Trophoblast cell (in vitro differentiated cells and primary cell): ENCODE data around the gene UVSSA. TPM values are rescaled to one million over a fixed set of nuclear protein-coding genes. Genes with fewer than 3 reads are reported as not detected.

Experiments used
- DNase-seq, 2 donors: peaks; one replicate each; pipeline ENCODE4 v3.0.0-alpha.2; 2016
- H2AFZ ChIP-seq: 2 replicates; pipeline ENCODE4 v1.6.1; 2013; ENCODE audit warnings: low read length, moderate library complexity, mild to moderate bottlenecking; ENCODE audit not compliant: insufficient read depth, poor library complexity
- H2AK5ac ChIP-seq: 2 replicates; pipeline ENCODE4 v1.6.1; 2013; ENCODE audit warnings: mild to moderate bottlenecking, low read length
- H2BK120ac ChIP-seq: 2 replicates; pipeline ENCODE4 v1.6.1; 2013; ENCODE audit warnings: low read length, mild to moderate bottlenecking, moderate library complexity; ENCODE audit not compliant: insufficient read depth, poor library complexity
- H2BK12ac ChIP-seq: 2 replicates; pipeline ENCODE4 v1.6.1; 2013; ENCODE audit warnings: mild to moderate bottlenecking, low read length, moderate library complexity
- H2BK5ac ChIP-seq: 2 replicates; pipeline ENCODE4 v1.6.1; 2013; ENCODE audit warnings: low read length, low read depth, moderate library complexity, mild to moderate bottlenecking; ENCODE audit not compliant: poor library complexity
- H3K14ac ChIP-seq: 2 replicates; pipeline ENCODE4 v1.6.1; 2013; ENCODE audit warnings: mild to moderate bottlenecking, low read length
- H3K18ac ChIP-seq: 2 replicates; pipeline ENCODE4 v1.6.1; 2013; ENCODE audit warnings: mild to moderate bottlenecking, low read length
- H3K23ac ChIP-seq: 2 replicates; pipeline ENCODE4 v1.6.1; 2013; ENCODE audit warnings: low read length
- H3K27ac ChIP-seq: 2 replicates; pipeline ENCODE4 v1.5.1; 2013; ENCODE audit warnings: low read depth, mild to moderate bottlenecking, inconsistent platforms, low read length, moderate library complexity
- H3K27me3 ChIP-seq: 2 replicates; pipeline ENCODE4 v1.6.1; 2013; ENCODE audit warnings: inconsistent platforms, mild to moderate bottlenecking, low read length, moderate library complexity; ENCODE audit not compliant: insufficient read depth
- H3K36me3 ChIP-seq, 2 experiments: 1 replicate in 1 of 2; 2 replicates in 1 of 2; pipeline ENCODE4 v1.6.1; 2013; ENCODE audit warnings: low read length in 2 of 2, mild to moderate bottlenecking in 2 of 2, moderate library complexity in 1 of 2; ENCODE audit not compliant: insufficient read depth in 2 of 2, control insufficient read depth in 1 of 2
- H3K4ac ChIP-seq: 2 replicates; pipeline ENCODE4 v1.6.1; 2013; ENCODE audit warnings: low read depth, mild to moderate bottlenecking, low read length, moderate library complexity
- H3K4me1 ChIP-seq, 2 experiments: 1 replicate in 1 of 2; 2 replicates in 1 of 2; pipeline ENCODE4 v1.6.1; 2013; ENCODE audit warnings: low read length in 2 of 2, mild to moderate bottlenecking in 2 of 2, moderate library complexity in 1 of 2; ENCODE audit not compliant: insufficient read depth in 2 of 2, control insufficient read depth in 1 of 2
- H3K4me2 ChIP-seq: 2 replicates; pipeline ENCODE4 v1.6.1; 2013; ENCODE audit warnings: inconsistent platforms, mild to moderate bottlenecking, low read length, moderate library complexity
- H3K4me3 ChIP-seq: 2 replicates; pipeline ENCODE4 v1.5.1; 2013; ENCODE audit warnings: mild to moderate bottlenecking, low read depth, low read length, inconsistent platforms
- H3K79me1 ChIP-seq: one replicate; pipeline ENCODE4 v1.6.1; 2013; ENCODE audit warnings: low read length
- H3K79me2 ChIP-seq: 2 replicates; pipeline ENCODE4 v1.6.1; 2013; ENCODE audit warnings: low read length, mild to moderate bottlenecking; ENCODE audit not compliant: control insufficient read depth, insufficient read depth, poor library complexity
- H3K9ac ChIP-seq: 2 replicates; pipeline ENCODE4 v1.6.1; 2013; ENCODE audit warnings: mild to moderate bottlenecking, low read length
- H3K9me3 ChIP-seq: 2 replicates; pipeline ENCODE4 v1.6.1; 2013; ENCODE audit warnings: low read depth, mild to moderate bottlenecking, control low read depth, inconsistent platforms, low read length; ENCODE audit not compliant: insufficient read depth
- H4K12ac ChIP-seq: 2 replicates; pipeline ENCODE4 v1.6.1; 2013; ENCODE audit warnings: low read depth, mild to moderate bottlenecking, low read length, moderate library complexity
- H4K8ac ChIP-seq: 2 replicates; pipeline ENCODE4 v1.6.1; 2013; ENCODE audit warnings: low read depth, mild to moderate bottlenecking, low read length, moderate library complexity
- H4K91ac ChIP-seq: one replicate; pipeline ENCODE4 v1.6.1; 2013; ENCODE audit warnings: low read depth, mild to moderate bottlenecking, low read length, moderate library complexity
- WGBS: extraction: QIAGEN DNeasy Blood & Tissue Kit; methylation state at CpG from one replicate; pipeline ENCODE4 v1.1.7; 2013; ENCODE audit warnings: missing lambda C conversion rate; ENCODE audit not compliant: insufficient read length, insufficient coverage; ENCODE audit errors: extremely low coverage; 5-methylcytosine and 5-hydroxymethylcytosine counted together
- polyA plus RNA-seq: library from polyadenylated mRNA; stranded (reverse); fragments of 200-250 nt; gene quantifications from 2 replicates; pipeline ENCODE4 v1.2.3, GENCODE V29; 2013

The UVSSA gene, protein sequence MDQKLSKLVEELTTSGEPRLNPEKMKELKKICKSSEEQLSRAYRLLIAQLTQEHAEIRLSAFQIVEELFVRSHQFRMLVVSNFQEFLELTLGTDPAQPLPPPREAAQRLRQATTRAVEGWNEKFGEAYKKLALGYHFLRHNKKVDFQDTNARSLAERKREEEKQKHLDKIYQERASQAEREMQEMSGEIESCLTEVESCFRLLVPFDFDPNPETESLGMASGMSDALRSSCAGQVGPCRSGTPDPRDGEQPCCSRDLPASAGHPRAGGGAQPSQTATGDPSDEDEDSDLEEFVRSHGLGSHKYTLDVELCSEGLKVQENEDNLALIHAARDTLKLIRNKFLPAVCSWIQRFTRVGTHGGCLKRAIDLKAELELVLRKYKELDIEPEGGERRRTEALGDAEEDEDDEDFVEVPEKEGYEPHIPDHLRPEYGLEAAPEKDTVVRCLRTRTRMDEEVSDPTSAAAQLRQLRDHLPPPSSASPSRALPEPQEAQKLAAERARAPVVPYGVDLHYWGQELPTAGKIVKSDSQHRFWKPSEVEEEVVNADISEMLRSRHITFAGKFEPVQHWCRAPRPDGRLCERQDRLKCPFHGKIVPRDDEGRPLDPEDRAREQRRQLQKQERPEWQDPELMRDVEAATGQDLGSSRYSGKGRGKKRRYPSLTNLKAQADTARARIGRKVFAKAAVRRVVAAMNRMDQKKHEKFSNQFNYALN
- 8.1 and 8.5 TPM in 2 replicates for polyA plus RNA-seq

DNA sequence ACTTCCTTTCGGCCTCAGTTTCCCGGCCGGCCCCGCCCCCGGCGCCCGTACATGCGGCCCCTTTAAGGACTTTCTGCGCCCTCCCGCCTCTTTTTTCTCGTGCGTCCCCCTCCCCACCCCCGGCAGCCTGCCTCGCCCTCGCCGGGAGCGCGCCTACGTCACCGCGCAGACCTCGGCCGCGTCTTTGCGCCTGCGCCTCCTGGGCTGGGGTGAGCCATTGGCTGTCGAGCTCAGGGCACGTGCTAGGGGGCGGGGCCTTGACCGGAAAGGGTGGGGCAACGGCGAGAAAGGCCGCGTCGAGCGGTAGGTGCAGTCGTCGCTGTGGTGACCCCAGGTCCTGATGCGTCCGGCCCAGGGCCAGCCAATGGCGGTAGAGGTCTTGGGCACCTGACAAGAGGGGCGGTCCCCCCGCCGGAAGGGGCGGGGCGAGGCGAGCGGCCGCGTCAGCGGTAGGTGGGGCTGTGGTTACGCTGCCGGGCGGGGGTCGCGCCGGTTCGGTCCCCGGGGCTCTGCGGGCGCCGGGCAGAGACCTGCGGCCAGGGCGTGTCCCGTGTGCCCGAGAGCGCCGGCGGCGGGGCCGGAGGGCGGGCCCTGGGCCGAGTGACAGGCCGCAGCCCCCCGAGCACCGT, at the start of gene UVSSA:
Gene UVSSA (plus strand): TSS at position 428 of the 629 bp plus-strand sequence. CDS start 884 bp downstream, outside the sequence.
- no peaks in the 10 kb centered on the region for H3K9me3 ChIP-seq
- H3K79me2 ChIP-seq: peaks cover 11% of the 10 kb centered on the region
- peak within 1 kb of the TSS; percentile 87 for H3K4me2 ChIP-seq
- H2BK120ac ChIP-seq: peak within 1 kb of the TSS; percentile 39
- H3K9ac ChIP-seq: peak within 1 kb of the TSS; percentile 83
- H3K27me3 ChIP-seq: no peaks in the 10 kb centered on the region
- H4K91ac ChIP-seq: peak within 1 kb of the TSS; percentile 95
- H4K8ac ChIP-seq: peak within 1 kb of the TSS; percentile 98
- peaks cover 10 to 13% of the 10 kb centered on the region in 2 experiments for H3K36me3 ChIP-seq
- peak within 1 kb of the TSS; percentile 64 for H3K4ac ChIP-seq
- peak within 1 kb of the TSS; percentile 71 for H3K18ac ChIP-seq
- peak within 1 kb of the TSS; percentile 62 for H2AK5ac ChIP-seq
- WGBS: no CpG with 5 or more reads among the region's 76 CpGs
- peak within 1 kb of the TSS; percentile 42 for H2AFZ ChIP-seq
- peak within 1 kb of the TSS; percentile 81 for H3K4me3 ChIP-seq
- peaks cover 13% of the 10 kb centered on the region for H3K79me1 ChIP-seq
- H3K14ac ChIP-seq: peak within 1 kb of the TSS; percentile 71
- H2BK5ac ChIP-seq: peak within 1 kb of the TSS; percentile 44
- peak within 1 kb of the TSS; percentile 90 for H3K27ac ChIP-seq
- peak within 1 kb of the TSS; percentile 27 for H2BK12ac ChIP-seq
- no peak within 1 kb of the TSS for H3K23ac ChIP-seq
- peak; percentile 100 for DNase-seq
- H4K12ac ChIP-seq: peak within 1 kb of the TSS; percentile 82
- peaks cover 3 to 5% of the 10 kb centered on the region in 2 experiments for H3K4me1 ChIP-seq

- Histone ChIP-seq H2AFZ (no peak overlapping the region), H3K4me2 (no peak overlapping the region), H3K79me1 (no peaks in the 10 kb centered on the region), H3K4me1 (peaks cover 0 to 3% of the 10 kb centered on the region in 2 experiments), H3K9me3 (peaks cover 2% of the 10 kb centered on the region), H3K4me3 (no peak overlapping the region), H3K27me3 (no peaks in the 10 kb centered on the region), H3K27ac (no peak overlapping the region), H3K4ac (peak overlapping the region; percentile 82), H3K36me3 (peaks cover 42 to 56% of the 10 kb centered on the region in 2 experiments), H4K91ac (no peak overlapping the region), H3K9ac (no peak overlapping the region), H4K8ac (no peak overlapping the region), H3K23ac (no peak overlapping the region), H3K79me2 (peaks cover 33% of the 10 kb centered on the region), H2BK5ac (no peak overlapping the region), H3K14ac (no peak overlapping the region), H2AK5ac (no peak overlapping the region), H4K12ac (no peak overlapping the region), H2BK12ac (no peak overlapping the region), H3K18ac (no peak overlapping the region), H2BK120ac (no peak overlapping the region)
- WGBS: no CpG with 5 or more reads among the region's 32 CpGs
- no peak for DNase-seq
These were observed 49.3 kb upstream of the UVSSA start for GRCh38 chr4:1297456-1298325.

DNA sequence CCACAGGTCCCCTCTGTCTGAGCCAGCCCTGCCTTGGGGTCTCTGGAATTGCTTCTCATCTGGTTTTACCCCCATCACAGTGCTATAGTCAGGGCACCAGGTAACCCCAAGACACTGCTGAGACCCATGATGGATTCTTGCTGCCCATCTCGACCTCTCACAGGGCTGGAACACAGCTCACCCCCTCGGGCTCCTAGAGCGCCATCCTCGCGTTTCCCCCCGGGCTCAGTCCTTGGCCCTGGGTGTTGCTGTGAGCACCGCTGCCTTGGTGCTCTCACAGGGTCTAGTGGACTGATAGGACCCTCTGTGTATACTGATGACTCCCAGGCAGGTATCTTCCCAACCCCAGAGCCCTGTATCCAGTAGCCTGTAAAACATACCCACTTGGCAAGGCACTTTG, 48.5 kb upstream of the UVSSA start:
- DNase-seq: no peak
- Histone ChIP-seq H3K18ac (no peak overlapping the region), H4K8ac (no peak overlapping the region), H3K4me1 (peaks cover 0 to 3% of the 10 kb centered on the region in 2 experiments), H4K12ac (no peak overlapping the region), H2AFZ (no peak overlapping the region), H3K4ac (peak overlapping the region; percentile 8), H3K27ac (no peak overlapping the region), H3K4me3 (no peak overlapping the region), H2BK120ac (no peak overlapping the region), H2BK5ac (no peak overlapping the region), H3K4me2 (no peak overlapping the region), H2AK5ac (no peak overlapping the region), H3K9me3 (peaks cover 2% of the 10 kb centered on the region), H3K79me2 (peaks cover 34% of the 10 kb centered on the region), H3K23ac (no peak overlapping the region), H2BK12ac (no peak overlapping the region), H3K27me3 (no peaks in the 10 kb centered on the region), H4K91ac (no peak overlapping the region), H3K9ac (no peak overlapping the region), H3K79me1 (no peaks in the 10 kb centered on the region), H3K36me3 (peaks cover 44 to 57% of the 10 kb centered on the region in 2 experiments), H3K14ac (no peak overlapping the region)
- WGBS: no CpG with 5 or more reads among the region's 7 CpGs
